A673 (cell line): Measurements from ENCODE around the gene GLYR1.

ENCODE experiments used
- EZH2 ChIP-seq: fragments of 200-600 bp; sonication (generic); IDR thresholded peaks from 2 replicates; pipeline ENCODE4 v1.6.1; 2017; ENCODE audit warnings: borderline replicate concordance, low read depth, mild to moderate bottlenecking, mixed read lengths, antibody characterized with exemption, low read length; ENCODE audit not compliant: poor library complexity, severe bottlenecking
- TF ChIP-seq, protein P1 (sequence below): fragments of 300-800, 200-600 bp; sonication (generic); conservative IDR thresholded peaks from 2 replicates; pipeline ENCODE4 v1.5.1; 2017; ENCODE audit warnings: low read depth, mild to moderate bottlenecking, antibody characterized with exemption, low read length, moderate library complexity, mixed read lengths

GRCh38 chr16:4790871-4791270 lies 56.2 kb downstream of the GLYR1 start:
- TF ChIP-seq, protein P1, sequence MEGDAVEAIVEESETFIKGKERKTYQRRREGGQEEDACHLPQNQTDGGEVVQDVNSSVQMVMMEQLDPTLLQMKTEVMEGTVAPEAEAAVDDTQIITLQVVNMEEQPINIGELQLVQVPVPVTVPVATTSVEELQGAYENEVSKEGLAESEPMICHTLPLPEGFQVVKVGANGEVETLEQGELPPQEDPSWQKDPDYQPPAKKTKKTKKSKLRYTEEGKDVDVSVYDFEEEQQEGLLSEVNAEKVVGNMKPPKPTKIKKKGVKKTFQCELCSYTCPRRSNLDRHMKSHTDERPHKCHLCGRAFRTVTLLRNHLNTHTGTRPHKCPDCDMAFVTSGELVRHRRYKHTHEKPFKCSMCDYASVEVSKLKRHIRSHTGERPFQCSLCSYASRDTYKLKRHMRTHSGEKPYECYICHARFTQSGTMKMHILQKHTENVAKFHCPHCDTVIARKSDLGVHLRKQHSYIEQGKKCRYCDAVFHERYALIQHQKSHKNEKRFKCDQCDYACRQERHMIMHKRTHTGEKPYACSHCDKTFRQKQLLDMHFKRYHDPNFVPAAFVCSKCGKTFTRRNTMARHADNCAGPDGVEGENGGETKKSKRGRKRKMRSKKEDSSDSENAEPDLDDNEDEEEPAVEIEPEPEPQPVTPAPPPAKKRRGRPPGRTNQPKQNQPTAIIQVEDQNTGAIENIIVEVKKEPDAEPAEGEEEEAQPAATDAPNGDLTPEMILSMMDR: no peak
- TF ChIP-seq EZH2: no peak
